ENCODE results near the gene ZNF697.

DNA sequence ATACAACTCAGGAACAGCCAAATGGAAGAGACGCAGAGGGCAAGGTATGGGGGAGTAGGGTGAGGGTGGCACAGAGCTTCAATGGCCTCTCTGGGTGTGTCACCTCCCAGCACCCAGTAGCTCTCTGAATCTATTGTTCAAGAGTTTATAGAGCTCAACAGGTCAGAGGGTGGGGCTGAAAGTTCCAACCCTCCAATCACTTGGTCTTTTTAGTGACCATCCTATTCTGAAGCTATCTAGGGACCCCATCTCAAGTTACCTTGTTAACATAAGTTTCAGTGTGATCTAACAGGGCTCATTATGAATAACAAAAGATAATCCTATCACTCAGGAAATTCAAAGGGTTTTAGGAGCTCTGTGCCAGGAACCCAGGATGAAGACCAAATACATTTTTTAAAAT lies 31.2 kb upstream of the ZNF697 start:
- TF ChIP-seq, protein P1, sequence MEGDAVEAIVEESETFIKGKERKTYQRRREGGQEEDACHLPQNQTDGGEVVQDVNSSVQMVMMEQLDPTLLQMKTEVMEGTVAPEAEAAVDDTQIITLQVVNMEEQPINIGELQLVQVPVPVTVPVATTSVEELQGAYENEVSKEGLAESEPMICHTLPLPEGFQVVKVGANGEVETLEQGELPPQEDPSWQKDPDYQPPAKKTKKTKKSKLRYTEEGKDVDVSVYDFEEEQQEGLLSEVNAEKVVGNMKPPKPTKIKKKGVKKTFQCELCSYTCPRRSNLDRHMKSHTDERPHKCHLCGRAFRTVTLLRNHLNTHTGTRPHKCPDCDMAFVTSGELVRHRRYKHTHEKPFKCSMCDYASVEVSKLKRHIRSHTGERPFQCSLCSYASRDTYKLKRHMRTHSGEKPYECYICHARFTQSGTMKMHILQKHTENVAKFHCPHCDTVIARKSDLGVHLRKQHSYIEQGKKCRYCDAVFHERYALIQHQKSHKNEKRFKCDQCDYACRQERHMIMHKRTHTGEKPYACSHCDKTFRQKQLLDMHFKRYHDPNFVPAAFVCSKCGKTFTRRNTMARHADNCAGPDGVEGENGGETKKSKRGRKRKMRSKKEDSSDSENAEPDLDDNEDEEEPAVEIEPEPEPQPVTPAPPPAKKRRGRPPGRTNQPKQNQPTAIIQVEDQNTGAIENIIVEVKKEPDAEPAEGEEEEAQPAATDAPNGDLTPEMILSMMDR (conservative IDR thresholded peaks at IDR 0.05) = no peak
- no peak for TF ChIP-seq ZFX (IDR thresholded peaks at IDR 0.05)
